Thoracic aorta (tissue), 2 donors: ENCODE measurements around the gene UBR4. TPM values are rescaled to one million over a fixed set of nuclear protein-coding genes. Genes with fewer than 3 reads are reported as not detected.

Experiments
- ATAC-seq: fragments of 150-250 bp; one replicate; pipeline ENCODE4 v1.8.0; 2017; ENCODE audit warnings: low read depth; ENCODE audit not compliant: insufficient number of reproducible peaks, low FRiP score
- DNase-seq: peaks from one replicate; pipeline ENCODE4 v3.0.0-alpha.2; 2020; ENCODE audit warnings: low spot score
- H3K27ac ChIP-seq, 2 donors: fragments of 200-600 bp; sonication (generic); 1 replicate in 1 of 2; 2 replicates in 1 of 2; pipeline ENCODE4 v1.5.1; 2016; ENCODE audit warnings: mild to moderate bottlenecking in 2 of 2, moderate library complexity in 2 of 2
- H3K27me3 ChIP-seq: fragments of 200-600 bp; sonication (generic); replicated peaks from 2 replicates; pipeline ENCODE4 v1.6.0; 2016; ENCODE audit warnings: mild to moderate bottlenecking; ENCODE audit not compliant: insufficient read depth
- H3K36me3 ChIP-seq: fragments of 200-600 bp; sonication (generic); one replicate; pipeline ENCODE4 v1.5.1; 2016
- H3K4me1 ChIP-seq, 2 donors: fragments of 200-600 bp; sonication (generic); 1 replicate in 1 of 2; 2 replicates in 1 of 2; pipeline versions ENCODE4 v1.5.1 to v1.6.0; 2016; ENCODE audit warnings: low read depth in 2 of 2, mild to moderate bottlenecking in 1 of 2; ENCODE audit not compliant: control insufficient read depth in 1 of 2
- H3K4me3 ChIP-seq: fragments of 200-600 bp; sonication (generic); 2 replicates; pipeline ENCODE4 v1.5.1; 2016; ENCODE audit warnings: mild to moderate bottlenecking
- H3K9me3 ChIP-seq: fragments of 200-600 bp; sonication (generic); 2 replicates; pipeline ENCODE4 v1.5.1; 2016
- CTCF ChIP-seq: fragments of 200-600 bp; sonication (generic); IDR thresholded peaks from one replicate; pipeline ENCODE4 v1.5.1; 2019; ENCODE audit warnings: antibody characterized with exemption
- total RNA-seq, 2 donors: library from RNA; depleted of rRNA; stranded (reverse); fragments of >200 nt; gene quantifications; one replicate each; pipeline versions ENCODE4 v1.1.0 to v1.2.3, GENCODE V29; 2016

The UBR4 gene
- total RNA-seq, 2 donors from 2014 or later = 231 to 266 TPM

GRCh38 chr1:19122668-19123067 is 87.4 kb downstream of the UBR4 start:
- no peak overlapping the region for H3K27ac ChIP-seq
- no peaks in the 10 kb centered on the region for H3K4me1 ChIP-seq
- no peak for ATAC-seq
- H3K9me3 ChIP-seq = no peaks in the 10 kb centered on the region
- H3K27me3 ChIP-seq = no peaks in the 10 kb centered on the region
- H3K36me3 ChIP-seq = peaks cover 89% of the 10 kb centered on the region
- no peak for DNase-seq
- no peak overlapping the region for H3K4me3 ChIP-seq
- TF ChIP-seq CTCF = no peak

DNA sequence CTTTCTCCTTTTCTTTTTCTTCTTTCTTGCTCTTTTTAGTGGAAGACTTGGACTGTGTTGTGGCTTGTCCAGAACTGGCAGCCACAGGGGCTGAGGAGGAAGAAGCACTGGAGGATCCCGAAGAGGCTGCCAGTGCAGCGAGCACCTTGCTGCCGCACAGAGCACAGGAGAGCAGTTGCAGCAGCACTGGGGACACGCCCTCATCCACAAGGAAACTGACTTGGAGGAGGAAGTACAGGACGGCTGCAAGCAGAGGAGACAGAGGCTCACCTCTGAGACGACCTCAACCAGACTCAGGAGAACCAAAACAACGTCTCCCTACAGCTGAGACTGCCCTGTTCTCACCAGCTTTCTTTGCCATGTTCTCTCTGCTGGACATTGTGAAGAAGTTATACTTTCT is 88.9 kb downstream of the UBR4 start:
- Histone ChIP-seq H3K4me1 (no peaks in the 10 kb centered on the region), H3K27ac (no peak overlapping the region), H3K27me3 (no peaks in the 10 kb centered on the region), H3K4me3 (no peak overlapping the region), H3K9me3 (no peaks in the 10 kb centered on the region), H3K36me3 (peaks cover 92% of the 10 kb centered on the region)
- no peak for TF ChIP-seq CTCF
- DNase-seq (no peak), ATAC-seq (no peak)

- H3K36me3 ChIP-seq = peaks cover 91% of the 10 kb centered on the region
- DNase-seq (no peak), ATAC-seq (no peak)
- H3K9me3 ChIP-seq = no peaks in the 10 kb centered on the region
- no peak overlapping the region for H3K4me3 ChIP-seq
- no peaks in the 10 kb centered on the region for H3K27me3 ChIP-seq
- no peak overlapping the region for H3K27ac ChIP-seq
- no peak for TF ChIP-seq CTCF
- H3K4me1 ChIP-seq = no peaks in the 10 kb centered on the region
Measured at GRCh38 chr1:19120070-19120469, 90.0 kb downstream of the UBR4 start.

GRCh38 chr1:19115082-19115808 is 94.8 kb downstream of the UBR4 start:
- Histone ChIP-seq H3K9me3 (no peaks in the 10 kb centered on the region), H3K27me3 (no peaks in the 10 kb centered on the region), H3K4me3 (no peak overlapping the region), H3K4me1 (no peaks in the 10 kb centered on the region), H3K27ac (no peak overlapping the region), H3K36me3 (peaks cover 92% of the 10 kb centered on the region)
- TF ChIP-seq CTCF = no peak
- no peak for DNase-seq
- no peak for ATAC-seq

GRCh38 chr1:19113697-19114092 is 96.4 kb downstream of the UBR4 start:
- Histone ChIP-seq H3K27me3 (no peaks in the 10 kb centered on the region), H3K4me1 (no peaks in the 10 kb centered on the region), H3K4me3 (no peak overlapping the region), H3K36me3 (peaks cover 92% of the 10 kb centered on the region), H3K9me3 (no peaks in the 10 kb centered on the region), H3K27ac (no peak overlapping the region)
- ATAC-seq = no peak
- no peak for TF ChIP-seq CTCF
- no peak for DNase-seq
